Uterus (tissue), 4 donors: ENCODE measurements around the gene TGFBR1. TPM values are rescaled to one million over a fixed set of nuclear protein-coding genes. Genes with fewer than 3 reads are reported as not detected.

Experiments used
- DNase-seq, 2 donors: peaks; one replicate each; pipeline ENCODE4 v3.0.0-alpha.2; 2019 to 2020
- H3K27ac ChIP-seq, 2 donors: fragments of 200-600 bp; sonication (generic); 1 replicate in 1 of 2; 2 replicates in 1 of 2; pipeline ENCODE4 v1.5.1; 2016 to 2018
- H3K27me3 ChIP-seq, 2 donors: fragments of 200-600 bp; sonication (generic); one replicate each; pipeline ENCODE4 v1.5.1; 2018 to 2019; ENCODE audit warnings: control low read depth in 1 of 2
- H3K36me3 ChIP-seq, 2 donors: fragments of 200-600 bp; sonication (generic); one replicate each; pipeline ENCODE4 v1.5.1; 2019; ENCODE audit warnings: control low read depth in 1 of 2
- H3K4me1 ChIP-seq, 2 donors: fragments of 200-600 bp; sonication (generic); one replicate each; pipeline ENCODE4 v1.5.1; 2018 to 2019; ENCODE audit warnings: control low read depth in 1 of 2
- H3K4me3 ChIP-seq, 2 donors: fragments of 200-600 bp; sonication (generic); 1 replicate in 1 of 2; 2 replicates in 1 of 2; pipeline ENCODE4 v1.5.1; 2018 to 2019; ENCODE audit warnings: mild to moderate bottlenecking in 1 of 2
- H3K9me3 ChIP-seq, 2 donors: fragments of 200-600 bp; sonication (generic); one replicate each; pipeline ENCODE4 v1.5.1; 2019; ENCODE audit warnings: control low read depth in 1 of 2
- POLR2A ChIP-seq, 2 donors: fragments of 450-650 bp; IDR thresholded peaks; one replicate each; pipeline ENCODE4 v1.6.1; 2016; ENCODE audit warnings: antibody characterized with exemption in 2 of 2, mild to moderate bottlenecking in 1 of 2, moderate library complexity in 1 of 2
- intact Hi-C: fragments of 100-400 bp; cut with DNase I; formaldehyde crosslinking; loops from one replicate; pipeline ENCODE4 v1.15.1; 2023; ENCODE audit warnings: low total_unique reads
- total RNA-seq, 4 donors: library from RNA; depleted of rRNA in 3 of 4; stranded (reverse); fragments of >200 nt in 3 of 4; gene quantifications; one replicate each; pipeline versions ENCODE4 v1.1.0 to v1.2.4, GENCODE V29; 2014 to 2023
- TF ChIP-seq, protein P1 (sequence below), 4 experiments: fragments of 200-600 bp in 2 of 4; fragments of 450-650 bp in 2 of 4; sonication (generic) in 2 of 4; IDR thresholded peaks; one replicate each; pipeline ENCODE4 v1.5.1; 2016 to 2019; ENCODE audit warnings: antibody characterized with exemption in 4 of 4, mild to moderate bottlenecking in 2 of 4, moderate library complexity in 1 of 4
- donor health status: DM: yes; HTN: yes; CAD: no.

Gene TGFBR1
- total RNA-seq, 4 donors from 2014 or later, result 27.1 to 101 (median 41.3) TPM

DNA sequence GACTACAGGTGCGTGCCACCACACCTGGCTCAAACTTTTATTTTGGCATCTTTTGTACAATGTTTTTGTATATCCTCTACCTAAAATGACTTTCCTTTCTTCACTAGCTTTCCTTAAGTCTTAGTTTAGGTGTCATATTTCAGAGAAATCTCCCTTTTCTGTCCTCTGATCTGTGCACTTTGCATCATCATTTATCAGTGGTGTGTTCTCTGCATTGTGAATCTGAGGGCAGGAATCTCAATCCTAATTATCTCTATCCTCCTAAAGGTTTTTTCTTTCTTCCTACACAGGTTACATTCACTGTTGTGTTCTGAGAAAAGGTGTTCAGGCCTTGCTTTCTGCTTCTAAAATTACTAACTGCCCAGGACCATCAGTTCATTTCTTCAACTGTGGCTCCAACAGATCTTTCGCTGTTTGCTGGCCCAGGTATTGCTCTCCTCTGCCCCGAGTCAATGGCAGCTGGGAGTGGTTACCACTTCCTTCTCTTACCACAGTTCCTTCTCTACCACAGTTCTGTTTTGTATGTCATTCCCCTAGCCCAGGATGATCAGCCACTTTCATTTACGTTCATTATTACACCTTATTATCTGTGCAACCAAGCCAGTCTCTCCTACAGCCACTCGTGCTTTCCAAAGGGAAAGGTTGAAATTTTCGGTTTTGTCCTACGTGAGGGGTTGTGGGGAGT, 14.0 kb downstream of the TGFBR1 start:
- Histone ChIP-seq H3K27me3 (no peaks in the 10 kb centered on the region), H3K4me1 (peaks cover 0 to 8% of the 10 kb centered on the region in 2 donors), H3K4me3 (no peak overlapping the region), H3K27ac (no peak overlapping the region), H3K9me3 (no peaks in the 10 kb centered on the region), H3K36me3 (no peaks in the 10 kb centered on the region)
- TF ChIP-seq, protein P1, sequence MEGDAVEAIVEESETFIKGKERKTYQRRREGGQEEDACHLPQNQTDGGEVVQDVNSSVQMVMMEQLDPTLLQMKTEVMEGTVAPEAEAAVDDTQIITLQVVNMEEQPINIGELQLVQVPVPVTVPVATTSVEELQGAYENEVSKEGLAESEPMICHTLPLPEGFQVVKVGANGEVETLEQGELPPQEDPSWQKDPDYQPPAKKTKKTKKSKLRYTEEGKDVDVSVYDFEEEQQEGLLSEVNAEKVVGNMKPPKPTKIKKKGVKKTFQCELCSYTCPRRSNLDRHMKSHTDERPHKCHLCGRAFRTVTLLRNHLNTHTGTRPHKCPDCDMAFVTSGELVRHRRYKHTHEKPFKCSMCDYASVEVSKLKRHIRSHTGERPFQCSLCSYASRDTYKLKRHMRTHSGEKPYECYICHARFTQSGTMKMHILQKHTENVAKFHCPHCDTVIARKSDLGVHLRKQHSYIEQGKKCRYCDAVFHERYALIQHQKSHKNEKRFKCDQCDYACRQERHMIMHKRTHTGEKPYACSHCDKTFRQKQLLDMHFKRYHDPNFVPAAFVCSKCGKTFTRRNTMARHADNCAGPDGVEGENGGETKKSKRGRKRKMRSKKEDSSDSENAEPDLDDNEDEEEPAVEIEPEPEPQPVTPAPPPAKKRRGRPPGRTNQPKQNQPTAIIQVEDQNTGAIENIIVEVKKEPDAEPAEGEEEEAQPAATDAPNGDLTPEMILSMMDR (IDR thresholded peaks at IDR 0.05), result no peak
- no peak for TF ChIP-seq POLR2A (IDR thresholded peaks at IDR 0.05)
- DNase-seq, result no peak
- intact Hi-C loops, result no loop called here

DNA sequence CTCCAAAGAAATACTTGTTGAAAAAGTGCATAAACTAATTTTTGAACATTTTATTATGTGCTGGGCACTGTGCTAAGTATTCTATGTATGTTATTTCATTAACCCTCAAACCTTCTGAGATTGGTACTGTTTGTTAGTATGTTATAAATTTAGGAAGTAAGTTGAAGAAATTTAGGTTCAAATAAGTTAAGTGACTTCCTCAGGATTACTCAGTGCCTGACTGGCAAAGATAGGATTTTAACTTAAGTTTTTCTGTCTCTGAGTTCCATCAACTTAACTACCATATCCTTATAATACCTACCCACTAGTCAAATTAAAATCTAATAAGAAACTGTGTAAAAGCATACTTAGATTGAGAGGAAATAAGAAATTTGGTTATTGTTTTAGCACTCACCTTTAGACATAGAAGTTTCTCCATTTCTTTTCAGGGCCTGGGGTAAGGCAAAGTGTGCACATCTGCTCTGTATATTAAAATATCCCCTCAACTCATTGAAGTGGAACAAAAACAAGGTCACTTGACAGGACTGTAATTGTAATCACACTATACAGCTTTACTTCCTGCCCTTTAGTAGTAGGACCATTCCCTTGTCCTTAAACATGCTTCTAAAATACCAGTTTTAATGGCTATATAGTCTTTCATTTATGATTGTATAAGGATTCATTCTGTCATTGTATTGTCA, 15.2 kb downstream of the TGFBR1 start:
- Histone ChIP-seq H3K4me1 (peaks cover 0 to 10% of the 10 kb centered on the region in 2 donors), H3K27ac (no peak overlapping the region), H3K4me3 (no peak overlapping the region), H3K27me3 (no peaks in the 10 kb centered on the region), H3K36me3 (no peaks in the 10 kb centered on the region), H3K9me3 (no peaks in the 10 kb centered on the region)
- intact Hi-C loops, result no loop called here
- TF ChIP-seq POLR2A (IDR thresholded peaks at IDR 0.05), result no peak
- TF ChIP-seq, protein P1 (IDR thresholded peaks at IDR 0.05), result no peak
- no peak for DNase-seq

DNA sequence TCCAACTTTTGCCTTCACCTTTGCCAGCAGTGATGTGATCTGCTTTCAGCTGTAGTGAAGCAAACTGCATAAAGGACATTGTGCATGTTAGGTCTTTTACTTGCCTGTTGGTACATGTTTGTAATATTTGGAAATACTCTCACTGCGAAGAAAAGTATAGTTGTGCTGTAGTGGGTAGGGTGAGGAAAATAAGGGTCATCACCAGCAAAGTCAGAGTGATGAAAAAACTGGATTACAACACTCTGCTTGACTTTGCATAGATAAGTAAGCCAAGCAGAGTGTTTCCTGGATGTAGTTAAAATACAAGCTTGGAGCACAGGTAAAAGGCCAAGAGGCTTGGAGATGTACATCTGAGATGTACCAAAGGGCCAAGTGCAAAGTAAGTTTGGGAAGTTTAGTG, 16.7 kb downstream of the TGFBR1 start:
- no peaks in the 10 kb centered on the region for H3K36me3 ChIP-seq
- H3K9me3 ChIP-seq, result no peaks in the 10 kb centered on the region
- DNase-seq, result no peak
- H3K27me3 ChIP-seq, result no peaks in the 10 kb centered on the region
- no peak overlapping the region for H3K4me3 ChIP-seq
- TF ChIP-seq, protein P1 (IDR thresholded peaks at IDR 0.05), result no peak
- TF ChIP-seq POLR2A (IDR thresholded peaks at IDR 0.05), result no peak
- no peak overlapping the region for H3K27ac ChIP-seq
- H3K4me1 ChIP-seq, result peaks cover 0 to 10% of the 10 kb centered on the region in 2 donors
- intact Hi-C loops, result no loop called here

DNA sequence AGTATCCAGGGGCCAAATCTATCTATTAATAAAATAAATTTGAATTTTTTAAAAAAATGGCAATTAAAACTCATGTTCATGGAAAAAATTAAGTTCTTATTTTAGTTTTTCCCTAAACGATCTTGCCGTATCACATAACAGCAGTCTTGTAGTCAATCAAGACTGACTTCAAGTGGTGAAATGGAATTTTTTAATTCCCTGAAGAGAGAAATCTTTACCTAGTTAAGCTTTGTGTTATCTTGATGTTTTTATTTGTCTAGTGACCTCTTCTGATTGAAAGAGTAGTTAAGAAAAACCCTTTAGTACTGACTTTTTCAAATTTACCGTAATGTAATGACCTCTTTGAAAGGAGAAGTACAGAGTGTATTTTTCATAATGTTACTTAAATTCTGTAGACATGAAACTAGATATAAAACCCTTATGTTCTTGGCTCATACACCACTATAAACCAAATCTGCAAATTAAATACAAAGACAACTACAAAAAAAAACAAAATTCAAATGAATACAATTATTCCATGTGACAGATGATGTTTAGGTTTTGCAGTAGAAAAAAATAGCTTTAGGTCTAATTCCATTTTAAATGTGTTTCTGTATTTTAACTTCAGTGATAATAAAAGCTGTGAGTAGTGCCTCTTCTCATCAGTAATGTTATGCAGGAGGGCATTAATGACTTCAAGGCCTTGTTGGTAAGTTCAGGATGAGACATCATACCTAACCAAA, 19.8 kb downstream of the TGFBR1 start:
- H3K27ac ChIP-seq, result no peak overlapping the region

More for the DNA sequence above, 19.8 kb downstream of the TGFBR1 start:
- TF ChIP-seq POLR2A (IDR thresholded peaks at IDR 0.05), result no peak
- TF ChIP-seq, protein P1 (IDR thresholded peaks at IDR 0.05), result no peak
- intact Hi-C loops, result no loop called here
- Histone ChIP-seq H3K4me3 (no peak overlapping the region), H3K9me3 (no peaks in the 10 kb centered on the region), H3K4me1 (peaks cover 0 to 13% of the 10 kb centered on the region in 2 donors), H3K36me3 (no peaks in the 10 kb centered on the region), H3K27me3 (no peaks in the 10 kb centered on the region)
- DNase-seq, result no peak
